Activated B cell treated with CpG ODN at 0.5 μM for 24 hours (primary cell): ENCODE measurements around the gene SPI1. TPM values are rescaled to one million over a fixed set of nuclear protein-coding genes. Genes with fewer than 3 reads are reported as not detected.
A peak's percentile ranks its signal among the peaks of the same experiment; 100 is the strongest.

Experiments
- ATAC-seq: fragments of 200-7000 bp; cut with Tn5 transposase; one replicate; pipeline ENCODE4 v1.10.0; 2021; ENCODE audit warnings: low read depth, mild to moderate bottlenecking, moderate library complexity
- CTCF ChIA-PET: fragments of 350-600 bp; sonication (Branson Sonifier 250); formaldehyde crosslinking; loops from one replicate; lab custom pipeline; 2021; ENCODE audit warnings: antibody characterized with exemption; lab: Charles Lee
- POLR2A ChIA-PET: fragments of 350-600 bp; sonication (Branson Sonifier 250); formaldehyde crosslinking; loops from one replicate; lab custom pipeline; 2021; ENCODE audit warnings: antibody characterized with exemption; lab: Charles Lee
- DNase-seq: peaks from one replicate; pipeline ENCODE4 v3.0.0; 2022
- H3K27ac Mint-ChIP-seq: one replicate; pipeline ENCODE4 v1.8.0; 2020; ENCODE audit warnings: mixed read lengths
- H3K27me3 Mint-ChIP-seq: one replicate; pipeline ENCODE4 v1.8.0; 2021; ENCODE audit warnings: mixed read lengths
- H3K36me3 Mint-ChIP-seq: one replicate; pipeline ENCODE4 v1.8.0; 2021; ENCODE audit warnings: low read depth, mixed read lengths
- H3K4me1 Mint-ChIP-seq: one replicate; pipeline ENCODE4 v1.8.0; 2021; ENCODE audit warnings: mixed read lengths
- H3K4me3 Mint-ChIP-seq: one replicate; pipeline ENCODE4 v1.8.0; 2020; ENCODE audit warnings: mild to moderate bottlenecking, mixed read lengths
- H3K9me3 Mint-ChIP-seq: one replicate; pipeline ENCODE4 v1.8.0; 2020; ENCODE audit warnings: mixed read lengths
- CTCF ChIP-seq: fragments of 200-600 bp; IDR thresholded peaks from one replicate; pipeline ENCODE4 v1.8.0; 2022; ENCODE audit warnings: antibody characterized with exemption, mild to moderate bottlenecking
- intact Hi-C: fragments of 100-400 bp; cut with micrococcal nuclease; formaldehyde crosslinking; loops from one replicate; pipeline ENCODE4 v1.15.1; 2024
- total RNA-seq: library from RNA; stranded (reverse); gene quantifications from 2 replicates; pipeline ENCODE4 v1.2.3, GENCODE V29; 2022

The SPI1 gene
- total RNA-seq, 1 donor from 2014 or later, result 68.8 TPM

GRCh38 chr11:47378836-47379170 lies 456 bp upstream of the SPI1 start:
- H3K4me1 Mint-ChIP-seq, result peaks cover 46% of the 10 kb centered on the region
- TF ChIP-seq CTCF, result no peak
- no peak for DNase-seq
- no peak for ATAC-seq
- H3K36me3 Mint-ChIP-seq, result peaks cover 29% of the 10 kb centered on the region
- no peaks in the 10 kb centered on the region for H3K9me3 Mint-ChIP-seq
- H3K27ac Mint-ChIP-seq, result no peak overlapping the region
- POLR2A ChIA-PET, result interaction anchor here (0.5 to 3.9 kb wide), 14 partner anchors 13 to 762 kb away, joined by 3 to 106 read pairs (median 6); partner anchors contain the start of genes ATG13, DDB2, HARBI1 and MTCH2
- H3K27me3 Mint-ChIP-seq, result no peaks in the 10 kb centered on the region
- intact Hi-C loops, result loop anchor here (1.0 to 5.0 kb wide), 7 partner anchors 15 to 474 kb away; partner anchors contain the start of genes CELF1, PSMC3 and SLC39A13
- H3K4me3 Mint-ChIP-seq, result peak overlapping the region; percentile 94
- CTCF ChIA-PET, result interaction anchor here (0.9 to 1.4 kb wide), 5 partner anchors 15 to 33 kb away, joined by 4 to 8 read pairs (median 6); no protein-coding TSS in a partner anchor

GRCh38 chr11:47377571-47378009 lies 757 bp downstream of the SPI1 start:
- CTCF ChIA-PET, result interaction anchor here (1.3 to 1.7 kb wide), 2 partner anchors 16 to 34 kb away, joined by 6 to 11 read pairs; no protein-coding TSS in a partner anchor
- Mint-ChIP-seq H3K36me3 (peaks cover 40% of the 10 kb centered on the region), H3K4me3 (peak overlapping the region; percentile 94), H3K4me1 (peaks cover 45% of the 10 kb centered on the region), H3K27me3 (no peaks in the 10 kb centered on the region), H3K27ac (no peak overlapping the region), H3K9me3 (no peaks in the 10 kb centered on the region)
- POLR2A ChIA-PET, result interaction anchor here (0.6 to 3.9 kb wide), 12 partner anchors 14 to 1063 kb away, joined by 3 to 106 read pairs (median 6); partner anchors contain the start of genes DDB2, PSMC3 and SLC39A13
- TF ChIP-seq CTCF, result no peak
- ATAC-seq (peak; percentile 6), DNase-seq (no peak)
- intact Hi-C loops, result loop anchor here (1.0 to 5.0 kb wide), 7 partner anchors 17 to 476 kb away; partner anchors contain the start of genes CELF1, PSMC3 and SLC39A13

- ATAC-seq (peak; percentile 16), DNase-seq (peak; percentile 32)
- TF ChIP-seq CTCF, result no peak
- Mint-ChIP-seq H3K9me3 (no peaks in the 10 kb centered on the region), H3K4me3 (peak overlapping the region; percentile 94), H3K4me1 (peaks cover 49% of the 10 kb centered on the region), H3K36me3 (peaks cover 48% of the 10 kb centered on the region), H3K27me3 (no peaks in the 10 kb centered on the region), H3K27ac (no peak overlapping the region)
- CTCF ChIA-PET, result interaction anchor here (1.0 to 1.7 kb wide), 2 partner anchors 26 to 35 kb away, joined by 3 to 11 read pairs; no protein-coding TSS in a partner anchor
- POLR2A ChIA-PET, result interaction anchor here (1.0 to 3.9 kb wide), 4 partner anchors 17 to 31 kb away, joined by 5 to 106 read pairs (median 24); partner anchors contain the start of gene SLC39A13
- intact Hi-C loops, result loop anchor here (5.0 kb wide), 1 partner anchor 176 kb away; the partner anchor contains the start of gene CELF1
Measured at GRCh38 chr11:47376525-47377371, 1.6 kb downstream of the SPI1 start.

GRCh38 chr11:47376107-47376524 lies 2.2 kb downstream of the SPI1 start:
- Mint-ChIP-seq H3K27me3 (no peaks in the 10 kb centered on the region), H3K4me1 (peaks cover 49% of the 10 kb centered on the region), H3K4me3 (peak overlapping the region; percentile 94), H3K36me3 (peaks cover 50% of the 10 kb centered on the region), H3K9me3 (no peaks in the 10 kb centered on the region), H3K27ac (no peak overlapping the region)
- DNase-seq, result no peak
- CTCF ChIA-PET, result interaction anchor here (1.0 to 1.7 kb wide), 2 partner anchors 26 to 35 kb away, joined by 3 to 11 read pairs; no protein-coding TSS in a partner anchor
- no peak for TF ChIP-seq CTCF
- intact Hi-C loops, result loop anchor here (5.0 kb wide), 1 partner anchor 176 kb away; the partner anchor contains the start of gene CELF1
- POLR2A ChIA-PET, result interaction anchor here (1.7 to 3.9 kb wide), 3 partner anchors 19 to 32 kb away, joined by 6 to 106 read pairs (median 42); partner anchors contain the start of gene SLC39A13
- ATAC-seq, result no peak
